PC-3 (cell line): ENCODE data around the gene PARP12.

Experiments
- EZH2 ChIP-seq: fragments of 300-600 bp; sonication (generic); IDR thresholded peaks from one replicate; pipeline ENCODE4 v1.6.1; 2017; ENCODE audit warnings: antibody characterized with exemption, mild to moderate bottlenecking, low read length; ENCODE audit not compliant: unreplicated experiment
- TF ChIP-seq, protein P1 (sequence below): fragments of 300-600 bp; sonication (generic); conservative IDR thresholded peaks from 2 replicates; pipeline ENCODE4 v1.5.1; 2017; ENCODE audit warnings: antibody characterized with exemption, low read depth, mild to moderate bottlenecking, low read length

GRCh38 chr7:139982927-139983920 lies 79.5 kb downstream of the PARP12 start:
- TF ChIP-seq, protein P1, sequence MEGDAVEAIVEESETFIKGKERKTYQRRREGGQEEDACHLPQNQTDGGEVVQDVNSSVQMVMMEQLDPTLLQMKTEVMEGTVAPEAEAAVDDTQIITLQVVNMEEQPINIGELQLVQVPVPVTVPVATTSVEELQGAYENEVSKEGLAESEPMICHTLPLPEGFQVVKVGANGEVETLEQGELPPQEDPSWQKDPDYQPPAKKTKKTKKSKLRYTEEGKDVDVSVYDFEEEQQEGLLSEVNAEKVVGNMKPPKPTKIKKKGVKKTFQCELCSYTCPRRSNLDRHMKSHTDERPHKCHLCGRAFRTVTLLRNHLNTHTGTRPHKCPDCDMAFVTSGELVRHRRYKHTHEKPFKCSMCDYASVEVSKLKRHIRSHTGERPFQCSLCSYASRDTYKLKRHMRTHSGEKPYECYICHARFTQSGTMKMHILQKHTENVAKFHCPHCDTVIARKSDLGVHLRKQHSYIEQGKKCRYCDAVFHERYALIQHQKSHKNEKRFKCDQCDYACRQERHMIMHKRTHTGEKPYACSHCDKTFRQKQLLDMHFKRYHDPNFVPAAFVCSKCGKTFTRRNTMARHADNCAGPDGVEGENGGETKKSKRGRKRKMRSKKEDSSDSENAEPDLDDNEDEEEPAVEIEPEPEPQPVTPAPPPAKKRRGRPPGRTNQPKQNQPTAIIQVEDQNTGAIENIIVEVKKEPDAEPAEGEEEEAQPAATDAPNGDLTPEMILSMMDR: no peak
- TF ChIP-seq EZH2: no peak
